ENCODE measurements around the gene ZNF438. TPM values are rescaled to one million over a fixed set of nuclear protein-coding genes. Genes with fewer than 3 reads are reported as not detected.

Gene ZNF438
- total and polyA plus RNA-seq, 2 of the 13 experiments (the other 11 are each of a cell fraction or from before 2014, with no cell fraction given): 0.75 to 0.83 TPM

DNA sequence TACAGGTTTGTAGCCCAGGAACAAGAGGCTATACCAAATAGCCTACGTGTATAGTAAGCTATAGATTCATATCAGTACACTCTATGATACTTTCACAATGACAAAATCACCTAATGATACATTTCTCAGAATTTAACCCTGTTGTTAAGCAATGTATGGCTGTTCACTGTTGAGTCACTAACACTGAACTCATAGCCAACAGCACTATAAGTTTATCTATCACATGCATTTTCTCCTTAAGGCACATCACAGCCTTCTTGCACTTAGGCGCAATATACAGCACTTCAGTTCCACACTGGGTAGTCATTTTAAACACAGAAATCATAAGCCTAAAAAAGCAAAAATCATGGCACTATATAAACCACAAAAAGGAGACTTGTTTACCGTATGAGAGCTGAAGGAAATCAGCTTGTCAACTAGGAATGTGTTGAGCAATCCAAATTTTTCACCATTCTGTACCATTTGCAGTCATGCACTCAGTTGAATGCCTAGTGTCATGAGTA, 45.6 kb downstream of the ZNF438 start:
- in situ Hi-C loops (cut with HindIII; ENCODE audit: extremely low pct_ligation_motif_present, low pct_unique_long_range_greater_than_20kb): no loop called here
- ChIA-PET CTCF (ENCODE audit: low intra/inter-chr PET ratio, low total read pairs) (no interaction called here), POLR2A (no interaction called here)
- no peak for ATAC-seq
- no peaks in the 10 kb centered on the region for H3K79me2 ChIP-seq (ENCODE audit: insufficient read depth, low read length)
- FAIRE-seq: no peak
- TF ChIP-seq MAFF (IDR thresholded peaks at IDR 0.05; ENCODE audit: low read depth, low read length) (no peak), ZNF441 (CRISPR knock-in tag; IDR thresholded peaks at IDR 0.05; ENCODE audit: borderline replicate concordance) (no peak), ZNF451 (CRISPR knock-in tag; IDR thresholded peaks at IDR 0.05) (no peak), EED (CRISPR knock-in tag; IDR thresholded peaks at IDR 0.05) (no peak)
- TF ChIP-seq, protein P1, sequence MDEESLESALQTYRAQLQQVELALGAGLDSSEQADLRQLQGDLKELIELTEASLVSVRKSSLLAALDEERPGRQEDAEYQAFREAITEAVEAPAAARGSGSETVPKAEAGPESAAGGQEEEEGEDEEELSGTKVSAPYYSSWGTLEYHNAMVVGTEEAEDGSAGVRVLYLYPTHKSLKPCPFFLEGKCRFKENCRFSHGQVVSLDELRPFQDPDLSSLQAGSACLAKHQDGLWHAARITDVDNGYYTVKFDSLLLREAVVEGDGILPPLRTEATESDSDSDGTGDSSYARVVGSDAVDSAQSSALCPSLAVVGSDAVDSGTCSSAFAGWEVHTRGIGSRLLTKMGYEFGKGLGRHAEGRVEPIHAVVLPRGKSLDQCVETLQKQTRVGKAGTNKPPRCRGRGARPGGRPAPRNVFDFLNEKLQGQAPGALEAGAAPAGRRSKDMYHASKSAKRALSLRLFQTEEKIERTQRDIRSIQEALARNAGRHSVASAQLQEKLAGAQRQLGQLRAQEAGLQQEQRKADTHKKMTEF (CRISPR knock-in tag; IDR thresholded peaks at IDR 0.05): no peak
- TF ChIP-seq, protein P2, sequence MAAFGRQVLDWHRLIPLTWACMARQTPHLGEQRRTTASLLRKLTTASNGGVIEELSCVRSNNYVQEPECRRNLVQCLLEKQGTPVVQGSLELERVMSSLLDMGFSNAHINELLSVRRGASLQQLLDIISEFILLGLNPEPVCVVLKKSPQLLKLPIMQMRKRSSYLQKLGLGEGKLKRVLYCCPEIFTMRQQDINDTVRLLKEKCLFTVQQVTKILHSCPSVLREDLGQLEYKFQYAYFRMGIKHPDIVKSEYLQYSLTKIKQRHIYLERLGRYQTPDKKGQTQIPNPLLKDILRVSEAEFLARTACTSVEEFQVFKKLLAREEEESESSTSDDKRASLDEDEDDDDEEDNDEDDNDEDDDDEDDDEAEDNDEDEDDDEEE (CRISPR knock-in tag; IDR thresholded peaks at IDR 0.05): no peak
- H3K36me3 ChIP-seq (replicated peaks in 1 of 2; ENCODE audit: control insufficient read depth in 1 of 2, insufficient read depth in 2 of 2, low read length in 2 of 2): no peaks in the 10 kb centered on the region
- no peaks in the 10 kb centered on the region for H4K20me1 ChIP-seq (ENCODE audit: insufficient read depth, low read length)
- no peaks in the 10 kb centered on the region for H3K27me3 ChIP-seq (ENCODE audit: control insufficient read depth in 1 of 2, insufficient read depth in 2 of 2, low read length in 2 of 2)
- DNase-seq (ENCODE audit: low spot score): no peak
- no TSS peak for BruUV-seq (replicated peaks)
- no peaks in the 10 kb centered on the region for H3K9me3 ChIP-seq (ENCODE audit: low read length)
- no peak overlapping the region for H2AFZ ChIP-seq (ENCODE audit: low read length)
- intact Hi-C loops (cut with micrococcal nuclease; ENCODE audit: unreplicated experiment): no loop called here
- H3K4me1 ChIP-seq (ENCODE audit: insufficient read depth, low read length): no peaks in the 10 kb centered on the region
- H3K27ac ChIP-seq (ENCODE audit: extremely low read length, insufficient read depth, low read length): no peak overlapping the region
- no peak overlapping the region for H3K9ac ChIP-seq (ENCODE audit: insufficient read depth, low read depth, low read length)
- H3K4me2 ChIP-seq (ENCODE audit: low read depth, low read length): no peak overlapping the region
- no peak overlapping the region for H3K4me3 ChIP-seq (replicated peaks in 1 of 3; ENCODE audit: insufficient read depth in 1 of 3, low read depth in 2 of 3, low read length in 3 of 3)
- 30% methylated on average over 3 of the region's 3 CpGs for WGBS (ENCODE audit: low lambda C conversion rate)

DNA sequence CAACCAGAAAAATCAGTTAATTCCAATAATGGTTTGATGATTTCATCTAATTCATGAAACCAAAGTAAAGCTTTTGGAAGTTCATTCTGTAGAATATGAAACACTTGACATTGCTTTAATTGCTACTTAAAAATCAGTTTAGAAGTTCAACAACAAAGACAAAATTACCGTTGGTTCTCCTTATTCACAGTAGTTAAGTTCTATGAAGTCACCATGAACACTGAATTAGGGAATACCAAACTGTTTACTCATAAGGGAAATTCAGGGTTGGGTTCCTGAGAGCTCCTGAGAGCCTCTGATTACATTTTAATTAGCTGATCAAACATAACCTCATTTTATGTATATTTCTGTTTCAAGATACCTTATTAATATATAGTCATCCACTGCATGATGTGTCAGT, 46.2 kb downstream of the ZNF438 start:
- BruUV-seq (replicated peaks): no TSS peak
- ChIA-PET POLR2A (no interaction called here), CTCF (ENCODE audit: low intra/inter-chr PET ratio, low total read pairs) (no interaction called here)
- in situ Hi-C loops (cut with HindIII; ENCODE audit: extremely low pct_ligation_motif_present, low pct_unique_long_range_greater_than_20kb) (no loop called here), intact Hi-C loops (cut with micrococcal nuclease; ENCODE audit: unreplicated experiment) (no loop called here)
- Histone ChIP-seq H3K4me1 (ENCODE audit: insufficient read depth, low read length) (no peaks in the 10 kb centered on the region), H3K27me3 (ENCODE audit: control insufficient read depth in 1 of 2, insufficient read depth in 2 of 2, low read length in 2 of 2) (no peaks in the 10 kb centered on the region), H3K9me3 (ENCODE audit: low read length) (no peaks in the 10 kb centered on the region), H3K79me2 (ENCODE audit: insufficient read depth, low read length) (no peaks in the 10 kb centered on the region), H3K9ac (ENCODE audit: insufficient read depth, low read depth, low read length) (no peak overlapping the region), H3K36me3 (replicated peaks in 1 of 2; ENCODE audit: control insufficient read depth in 1 of 2, insufficient read depth in 2 of 2, low read length in 2 of 2) (no peaks in the 10 kb centered on the region), H3K4me3 (replicated peaks in 1 of 3; ENCODE audit: insufficient read depth in 1 of 3, low read depth in 2 of 3, low read length in 3 of 3) (no peak overlapping the region), H3K27ac (ENCODE audit: extremely low read length, insufficient read depth, low read length) (no peak overlapping the region), H4K20me1 (ENCODE audit: insufficient read depth, low read length) (no peaks in the 10 kb centered on the region), H2AFZ (ENCODE audit: low read length) (no peak overlapping the region), H3K4me2 (ENCODE audit: low read depth, low read length) (no peak overlapping the region)
- WGBS (ENCODE audit: low lambda C conversion rate): 17% methylated on average over 1 of the region's 1 CpG
- ATAC-seq (no peak), FAIRE-seq (no peak), DNase-seq (ENCODE audit: low spot score) (no peak)
- TF ChIP-seq HES4 (CRISPR knock-in tag; IDR thresholded peaks at IDR 0.05; ENCODE audit: borderline replicate concordance) (no peak), ZNF619 (CRISPR knock-in tag; IDR thresholded peaks at IDR 0.05) (no peak), NFYC (CRISPR knock-in tag; IDR thresholded peaks at IDR 0.05) (no peak), ZSCAN25 (CRISPR knock-in tag; IDR thresholded peaks at IDR 0.05) (no peak), PLRG1 (conservative IDR thresholded peaks at IDR 0.05) (no peak)
- TF ChIP-seq, protein P3, sequence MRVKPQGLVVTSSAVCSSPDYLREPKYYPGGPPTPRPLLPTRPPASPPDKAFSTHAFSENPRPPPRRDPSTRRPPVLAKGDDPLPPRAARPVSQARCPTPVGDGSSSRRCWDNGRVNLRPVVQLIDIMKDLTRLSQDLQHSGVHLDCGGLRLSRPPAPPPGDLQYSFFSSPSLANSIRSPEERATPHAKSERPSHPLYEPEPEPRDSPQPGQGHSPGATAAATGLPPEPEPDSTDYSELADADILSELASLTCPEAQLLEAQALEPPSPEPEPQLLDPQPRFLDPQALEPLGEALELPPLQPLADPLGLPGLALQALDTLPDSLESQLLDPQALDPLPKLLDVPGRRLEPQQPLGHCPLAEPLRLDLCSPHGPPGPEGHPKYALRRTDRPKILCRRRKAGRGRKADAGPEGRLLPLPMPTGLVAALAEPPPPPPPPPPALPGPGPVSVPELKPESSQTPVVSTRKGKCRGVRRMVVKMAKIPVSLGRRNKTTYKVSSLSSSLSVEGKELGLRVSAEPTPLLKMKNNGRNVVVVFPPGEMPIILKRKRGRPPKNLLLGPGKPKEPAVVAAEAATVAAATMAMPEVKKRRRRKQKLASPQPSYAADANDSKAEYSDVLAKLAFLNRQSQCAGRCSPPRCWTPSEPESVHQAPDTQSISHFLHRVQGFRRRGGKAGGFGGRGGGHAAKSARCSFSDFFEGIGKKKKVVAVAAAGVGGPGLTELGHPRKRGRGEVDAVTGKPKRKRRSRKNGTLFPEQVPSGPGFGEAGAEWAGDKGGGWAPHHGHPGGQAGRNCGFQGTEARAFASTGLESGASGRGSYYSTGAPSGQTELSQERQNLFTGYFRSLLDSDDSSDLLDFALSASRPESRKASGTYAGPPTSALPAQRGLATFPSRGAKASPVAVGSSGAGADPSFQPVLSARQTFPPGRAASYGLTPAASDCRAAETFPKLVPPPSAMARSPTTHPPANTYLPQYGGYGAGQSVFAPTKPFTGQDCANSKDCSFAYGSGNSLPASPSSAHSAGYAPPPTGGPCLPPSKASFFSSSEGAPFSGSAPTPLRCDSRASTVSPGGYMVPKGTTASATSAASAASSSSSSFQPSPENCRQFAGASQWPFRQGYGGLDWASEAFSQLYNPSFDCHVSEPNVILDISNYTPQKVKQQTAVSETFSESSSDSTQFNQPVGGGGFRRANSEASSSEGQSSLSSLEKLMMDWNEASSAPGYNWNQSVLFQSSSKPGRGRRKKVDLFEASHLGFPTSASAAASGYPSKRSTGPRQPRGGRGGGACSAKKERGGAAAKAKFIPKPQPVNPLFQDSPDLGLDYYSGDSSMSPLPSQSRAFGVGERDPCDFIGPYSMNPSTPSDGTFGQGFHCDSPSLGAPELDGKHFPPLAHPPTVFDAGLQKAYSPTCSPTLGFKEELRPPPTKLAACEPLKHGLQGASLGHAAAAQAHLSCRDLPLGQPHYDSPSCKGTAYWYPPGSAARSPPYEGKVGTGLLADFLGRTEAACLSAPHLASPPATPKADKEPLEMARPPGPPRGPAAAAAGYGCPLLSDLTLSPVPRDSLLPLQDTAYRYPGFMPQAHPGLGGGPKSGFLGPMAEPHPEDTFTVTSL (CRISPR knock-in tag; IDR thresholded peaks at IDR 0.05; ENCODE audit: borderline replicate concordance): no peak

Data from HepG2 (cell line).